Panc1 (cell line): Measurements from ENCODE around the gene NOS1AP. TPM values are rescaled to one million over a fixed set of nuclear protein-coding genes. Genes with fewer than 3 reads are reported as not detected.

Experiments
- ATAC-seq: fragments of 200-7000 bp; cut with Tn5 transposase; 2 replicates; pipeline ENCODE4 v1.9.1; 2020; ENCODE audit warnings: mild to moderate bottlenecking, moderate library complexity
- BruUV-seq: library from RNA; stranded (reverse); fragments of 400-500 nt; replicated peaks from 2 replicates; lab custom pipeline; 2021; lab: Mats Ljungman, UMichigan
- CTCF ChIA-PET: fragments of 300-600 bp; sonication (Branson Sonifier 250); formaldehyde crosslinking; loops from one replicate; lab custom pipeline; 2022; ENCODE audit warnings: antibody characterized with exemption; lab: Charles Lee
- POLR2A ChIA-PET: fragments of 300-600 bp; sonication (Branson Sonifier 250); formaldehyde crosslinking; loops from one replicate; lab custom pipeline; 2022; ENCODE audit warnings: antibody characterized with exemption; lab: Charles Lee
- DNase-seq: peaks from one replicate; pipeline ENCODE4 v3.0.0-alpha.2; 2010; ENCODE audit warnings: low read depth, low spot score
- H3K27ac ChIP-seq: 2 replicates; pipeline ENCODE4 v1.5.1; 2011; ENCODE audit warnings: mild to moderate bottlenecking, low read length, inconsistent platforms
- H3K27me3 ChIP-seq: fragments of 200-500 bp; sonication (Bioruptor generic); 2 replicates; pipeline ENCODE4 v1.6.0; 2014; ENCODE audit warnings: low read length, inconsistent platforms; ENCODE audit not compliant: control insufficient read depth, insufficient read depth
- H3K36me3 ChIP-seq: fragments of 200-500 bp; sonication (Bioruptor generic); 2 replicates; pipeline ENCODE4 v1.5.1; 2014; ENCODE audit warnings: inconsistent platforms, mild to moderate bottlenecking, low read length, moderate library complexity; ENCODE audit not compliant: control insufficient read depth, insufficient read depth
- H3K4me1 ChIP-seq: 2 replicates; pipeline ENCODE4 v1.5.1; 2011; ENCODE audit warnings: inconsistent platforms, mild to moderate bottlenecking, low read length, moderate library complexity; ENCODE audit not compliant: control insufficient read depth, insufficient read depth
- H3K4me3 ChIP-seq, 2 experiments: 2 replicates each; pipeline ENCODE4 v1.5.1; 2011 to 2012; ENCODE audit warnings: low read depth in 2 of 2, low read length in 2 of 2, mild to moderate bottlenecking in 2 of 2, inconsistent platforms in 1 of 2, moderate library complexity in 1 of 2
- H3K9me3 ChIP-seq: fragments of 200-500 bp; sonication (Bioruptor generic); 2 replicates; pipeline ENCODE4 v1.5.1; 2014; ENCODE audit warnings: low read depth, mild to moderate bottlenecking, inconsistent platforms, low read length, moderate library complexity; ENCODE audit not compliant: control insufficient read depth, insufficient read depth
- CTCF ChIP-seq: fragments of 450-650 bp; IDR thresholded peaks from 2 replicates; pipeline ENCODE4 v1.5.1; 2017; ENCODE audit warnings: mild to moderate bottlenecking
- POLR2AphosphoS5 ChIP-seq: IDR thresholded peaks from 2 replicates; pipeline ENCODE4 v1.6.1; 2012; ENCODE audit warnings: mild to moderate bottlenecking, low read depth, low read length, moderate library complexity
- REST ChIP-seq, 2 experiments: IDR thresholded peaks; 2 replicates each; pipeline ENCODE4 v1.6.1; 2011 to 2012; ENCODE audit warnings: low read depth in 2 of 2, control low read depth in 1 of 2, low read length in 1 of 2, mild to moderate bottlenecking in 1 of 2, moderate library complexity in 1 of 2; ENCODE audit not compliant: insufficient read depth in 1 of 2
- SIN3A ChIP-seq: IDR thresholded peaks from 2 replicates; pipeline ENCODE4 v1.6.1; 2012; ENCODE audit warnings: low read depth, mild to moderate bottlenecking, low read length, moderate library complexity, borderline replicate concordance; ENCODE audit not compliant: insufficient read depth
- TCF7L2 ChIP-seq: IDR thresholded peaks from 2 replicates; pipeline ENCODE4 v1.6.1; 2011; ENCODE audit warnings: mild to moderate bottlenecking, low read depth, low read length, inconsistent platforms
- in situ Hi-C: cut with HindIII; loops from 2 replicates; pipeline ENCODE4 v1.10.0; 2016; ENCODE audit warnings: low sequenced_read_pairs, low pct_unique_long_range_greater_than_20kb
- intact Hi-C: fragments of 100-400 bp; cut with micrococcal nuclease; formaldehyde crosslinking; loops from one replicate; pipeline ENCODE4 v1.10.0; 2022; ENCODE audit not compliant: unreplicated experiment
- total RNA-seq: library from RNA; stranded (reverse); gene quantifications from one replicate; pipeline ENCODE4 v1.2.1, GENCODE V29; 2021; ENCODE audit not compliant: unreplicated experiment

The NOS1AP gene
- total RNA-seq, 1 experiment from 2014 or later = 27.9 TPM

- no peak for TF ChIP-seq SIN3A
- no peak for TF ChIP-seq REST (IDR thresholded peaks at IDR 0.05; ENCODE audit: insufficient read depth in 1 of 2, low read depth in 2 of 2, low read length in 1 of 2)
- TF ChIP-seq POLR2AphosphoS5 = no peak
- no peak for TF ChIP-seq TCF7L2
- no peak for TF ChIP-seq CTCF
- no TSS peak for BruUV-seq
- in situ Hi-C loops = no loop called here
- CTCF ChIA-PET = no interaction called here
- Histone ChIP-seq H3K27me3 (no peaks in the 10 kb centered on the region), H3K36me3 (no peaks in the 10 kb centered on the region), H3K4me3 (no peak overlapping the region), H3K9me3 (no peaks in the 10 kb centered on the region), H3K4me1 (no peaks in the 10 kb centered on the region), H3K27ac (no peak overlapping the region)
- DNase-seq = no peak
- POLR2A ChIA-PET = no interaction called here
- intact Hi-C loops = no loop called here
- ATAC-seq = no peak
Measured at GRCh38 chr1:162304736-162305135, 235.2 kb downstream of the NOS1AP start.

- no peaks in the 10 kb centered on the region for H3K36me3 ChIP-seq
- no peaks in the 10 kb centered on the region for H3K27me3 ChIP-seq
- BruUV-seq = no TSS peak
- ChIA-PET CTCF (no interaction called here), POLR2A (interaction anchor here (0.6 to 0.7 kb wide), 2 partner anchors 16 to 266 kb away, joined by 3 read pairs; no protein-coding TSS in a partner anchor)
- intact Hi-C loops = no loop called here
- H3K27ac ChIP-seq = no peak overlapping the region
- in situ Hi-C loops = no loop called here
- TF ChIP-seq POLR2AphosphoS5 (no peak), CTCF (no peak), REST (IDR thresholded peaks at IDR 0.05; ENCODE audit: insufficient read depth in 1 of 2, low read depth in 2 of 2, low read length in 1 of 2) (no peak)
- ATAC-seq = no peak
- no peaks in the 10 kb centered on the region for H3K9me3 ChIP-seq
- no peak overlapping the region for H3K4me3 ChIP-seq
- DNase-seq = no peak
- no peaks in the 10 kb centered on the region for H3K4me1 ChIP-seq
Measured at GRCh38 chr1:162305969-162306368, 236.5 kb downstream of the NOS1AP start.
